Stomach (tissue), 9 donors: ENCODE measurements around the gene PPP2R2C. TPM values are rescaled to one million over a fixed set of nuclear protein-coding genes. Genes with fewer than 3 reads are reported as not detected.

Experiments used
- DNase-seq, 2 donors: peaks; one replicate each; pipeline versions ENCODE4 v3.0.0 to v3.0.0-alpha.2; 2013 to 2019
- H3K27ac ChIP-seq, 5 donors: fragments of 200-600 bp in 4 of 5; sonication (generic) in 4 of 5; one replicate each; pipeline ENCODE4 v1.5.1; 2013 to 2019; ENCODE audit warnings: mild to moderate bottlenecking in 1 of 5, moderate library complexity in 1 of 5
- H3K27me3 ChIP-seq, 3 donors: fragments of 200-600 bp; sonication (generic); one replicate each; pipeline ENCODE4 v1.5.1; 2017 to 2019; ENCODE audit warnings: mixed run types in 1 of 3
- H3K36me3 ChIP-seq, 4 donors: fragments of 200-600 bp; sonication (generic); 1 replicate in 3 of 4; 2 replicates in 1 of 4; pipeline ENCODE4 v1.5.1; 2016 to 2019
- H3K4me1 ChIP-seq, 4 donors: fragments of 200-600 bp; sonication (generic); one replicate each; pipeline ENCODE4 v1.5.1; 2016 to 2019
- H3K4me3 ChIP-seq, 4 donors: fragments of 200-600 bp; sonication (generic) in 3 of 4; one replicate each; pipeline ENCODE4 v1.5.1; 2016 to 2019; ENCODE audit warnings: mild to moderate bottlenecking in 1 of 4
- H3K9me3 ChIP-seq, 4 donors: fragments of 200-600 bp; sonication (generic); one replicate each; pipeline ENCODE4 v1.5.1; 2016 to 2019
- EP300 ChIP-seq: sonication (generic); formaldehyde crosslinking; IDR thresholded peaks from one replicate; pipeline ENCODE4 v1.6.1; 2017; ENCODE audit warnings: antibody characterized with exemption
- POLR2A ChIP-seq, 4 donors: fragments of 450-650 bp; IDR thresholded peaks; one replicate each; pipeline ENCODE4 v1.6.1; 2016; ENCODE audit warnings: antibody characterized with exemption in 4 of 4, control low read depth in 2 of 4, mild to moderate bottlenecking in 1 of 4, moderate library complexity in 1 of 4
- POLR2AphosphoS5 ChIP-seq, 3 donors: sonication (generic); formaldehyde crosslinking; IDR thresholded peaks; one replicate each; pipeline ENCODE4 v1.6.1; 2016; ENCODE audit warnings: antibody characterized with exemption in 3 of 3
- WGBS, 5 donors: extraction: QIAGEN DNeasy Blood & Tissue Kit in 3 of 5; methylation state at CpG; one replicate each; pipeline versions ENCODE4 v1.1.5 to v1.1.7; 2013 to 2018; 5-methylcytosine and 5-hydroxymethylcytosine counted together
- intact Hi-C: fragments of 100-400 bp; cut with DNase I; formaldehyde crosslinking; loops from one replicate; pipeline ENCODE4 v1.15.1; 2023; ENCODE audit warnings: low total_unique reads
- polyA plus RNA-seq, 3 donors: library from polyadenylated mRNA; stranded (reverse); fragments of 200-250 nt; gene quantifications; one replicate each; pipeline ENCODE4 v1.2.3, GENCODE V29; 2013
- total RNA-seq, 5 donors: library from RNA; depleted of rRNA; stranded (reverse); fragments of >200 nt; gene quantifications; one replicate each; pipeline versions ENCODE4 v1.1.0 to v1.2.3, GENCODE V29; 2014 to 2016
- TF ChIP-seq, protein P1 (sequence below), 7 experiments: fragments of 450-650 bp in 4 of 7; fragments of 200-600 bp in 3 of 7; sonication (generic) in 3 of 7; IDR thresholded peaks; one replicate each; pipeline ENCODE4 v1.5.1; 2016 to 2019; ENCODE audit warnings: antibody characterized with exemption in 7 of 7, control low read depth in 2 of 7, mild to moderate bottlenecking in 1 of 7
- donor health status: healthy with polysubstance abuse.
- donor health status: Bipolar disorder and iron deficiency.
- donor health status: healthy.

The PPP2R2C gene
- total and polyA plus RNA-seq, 8 donors = 1.4 to 5.0 (median 1.5) TPM; not detected in 5

DNA sequence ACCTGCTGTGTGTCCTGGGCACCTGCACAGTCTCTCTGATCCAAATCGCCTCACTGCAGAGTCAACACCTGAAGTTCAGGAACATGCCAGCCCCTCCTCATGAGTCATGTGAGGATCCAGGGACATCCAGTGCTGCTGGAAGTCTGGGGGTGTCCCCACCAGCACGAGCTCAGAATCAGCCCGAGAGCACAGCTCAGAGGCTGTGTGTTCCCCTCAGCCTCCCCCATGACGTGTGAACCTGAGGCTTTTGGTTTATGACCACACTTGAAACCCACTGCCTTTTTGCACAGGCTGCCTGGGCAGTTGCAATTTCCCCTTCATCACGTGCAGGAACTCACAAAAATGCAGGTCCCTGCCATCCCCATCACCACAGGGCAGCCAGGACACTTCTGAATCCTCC lies 47.1 kb downstream of the PPP2R2C start:
- 40 to 54% (median 48%) methylated on average over 5 of the region's 5 CpGs for WGBS, 5 donors
- intact Hi-C loops = no loop called here

DNA sequence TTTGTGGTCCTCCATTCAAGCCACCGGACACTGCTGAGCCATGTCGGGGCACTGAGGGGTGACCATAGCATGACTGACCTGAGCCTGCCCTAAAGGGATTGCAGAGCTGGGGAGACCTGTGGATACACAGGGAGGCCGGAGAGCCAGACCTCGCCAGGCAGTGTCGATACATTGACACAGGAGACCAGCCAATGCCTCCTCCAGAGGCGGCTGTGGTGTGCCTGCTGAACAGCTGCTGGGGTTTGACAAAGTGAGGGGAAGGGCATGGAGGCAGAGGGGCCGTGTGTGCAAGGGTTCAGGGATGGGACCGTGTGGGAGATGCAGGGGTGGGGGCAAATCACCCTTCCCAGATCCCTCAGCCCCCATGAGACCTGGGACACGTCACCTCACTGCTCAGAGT lies 48.0 kb downstream of the PPP2R2C start:
- Histone ChIP-seq H3K4me1 (no peaks in the 10 kb centered on the region), H3K9me3 (no peaks in the 10 kb centered on the region), H3K27ac (no peak overlapping the region), H3K4me3 (no peak overlapping the region), H3K36me3 (no peaks in the 10 kb centered on the region), H3K27me3 (peaks cover 0 to 22% (median 5%) of the 10 kb centered on the region in 3 donors)
- no peak for DNase-seq
- WGBS, 5 donors = 62 to 72% (median 67%) methylated on average over 5 to 9 of the region's 9 CpGs
- intact Hi-C loops = no loop called here
- TF ChIP-seq, protein P1, sequence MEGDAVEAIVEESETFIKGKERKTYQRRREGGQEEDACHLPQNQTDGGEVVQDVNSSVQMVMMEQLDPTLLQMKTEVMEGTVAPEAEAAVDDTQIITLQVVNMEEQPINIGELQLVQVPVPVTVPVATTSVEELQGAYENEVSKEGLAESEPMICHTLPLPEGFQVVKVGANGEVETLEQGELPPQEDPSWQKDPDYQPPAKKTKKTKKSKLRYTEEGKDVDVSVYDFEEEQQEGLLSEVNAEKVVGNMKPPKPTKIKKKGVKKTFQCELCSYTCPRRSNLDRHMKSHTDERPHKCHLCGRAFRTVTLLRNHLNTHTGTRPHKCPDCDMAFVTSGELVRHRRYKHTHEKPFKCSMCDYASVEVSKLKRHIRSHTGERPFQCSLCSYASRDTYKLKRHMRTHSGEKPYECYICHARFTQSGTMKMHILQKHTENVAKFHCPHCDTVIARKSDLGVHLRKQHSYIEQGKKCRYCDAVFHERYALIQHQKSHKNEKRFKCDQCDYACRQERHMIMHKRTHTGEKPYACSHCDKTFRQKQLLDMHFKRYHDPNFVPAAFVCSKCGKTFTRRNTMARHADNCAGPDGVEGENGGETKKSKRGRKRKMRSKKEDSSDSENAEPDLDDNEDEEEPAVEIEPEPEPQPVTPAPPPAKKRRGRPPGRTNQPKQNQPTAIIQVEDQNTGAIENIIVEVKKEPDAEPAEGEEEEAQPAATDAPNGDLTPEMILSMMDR (IDR thresholded peaks at IDR 0.05) = no peak
- TF ChIP-seq POLR2A (IDR thresholded peaks at IDR 0.05) = no peak
- TF ChIP-seq POLR2AphosphoS5 (IDR thresholded peaks at IDR 0.05) = no peak
- TF ChIP-seq EP300 = no peak

More for the DNA sequence above, 47.1 kb downstream of the PPP2R2C start:
- Histone ChIP-seq H3K27me3 (peaks cover 0 to 25% (median 5%) of the 10 kb centered on the region in 3 donors), H3K4me3 (no peak overlapping the region), H3K4me1 (no peaks in the 10 kb centered on the region), H3K36me3 (no peaks in the 10 kb centered on the region), H3K9me3 (no peaks in the 10 kb centered on the region), H3K27ac (no peak overlapping the region)
- no peak for TF ChIP-seq POLR2A (IDR thresholded peaks at IDR 0.05)
- TF ChIP-seq POLR2AphosphoS5 (IDR thresholded peaks at IDR 0.05) = no peak
- TF ChIP-seq, protein P1 (IDR thresholded peaks at IDR 0.05) = no peak
- no peak for TF ChIP-seq EP300
- DNase-seq = no peak

DNA sequence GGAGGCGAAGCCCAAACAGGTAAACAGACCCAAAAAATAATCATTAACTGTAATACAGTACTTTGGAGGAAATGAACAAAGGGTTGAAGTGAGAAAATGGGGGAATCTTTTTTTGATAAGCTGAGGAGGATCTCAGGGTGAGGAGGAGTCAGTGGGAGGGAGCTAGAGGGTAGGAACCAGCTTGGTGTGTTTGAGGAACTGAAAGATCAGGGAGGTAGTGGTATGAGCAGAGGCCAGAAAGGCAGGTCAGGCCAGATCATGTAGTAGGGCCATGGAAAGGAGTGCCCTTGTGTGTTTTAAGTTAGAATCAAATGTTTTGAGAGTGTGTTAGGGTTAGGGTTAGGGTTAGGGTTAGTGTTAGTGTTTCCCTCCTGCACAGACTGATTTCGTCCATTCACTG lies 48.8 kb downstream of the PPP2R2C start:
- no peak for DNase-seq
- intact Hi-C loops = no loop called here
- no peak overlapping the region for H3K27ac ChIP-seq
- H3K4me1 ChIP-seq = no peaks in the 10 kb centered on the region
- H3K4me3 ChIP-seq = no peak overlapping the region
- TF ChIP-seq EP300 = no peak
- TF ChIP-seq POLR2AphosphoS5 (IDR thresholded peaks at IDR 0.05) = no peak
- TF ChIP-seq, protein P1 (IDR thresholded peaks at IDR 0.05) = no peak
- no peak for TF ChIP-seq POLR2A (IDR thresholded peaks at IDR 0.05)
- WGBS, 5 donors = 56 to 92% (median 77%) methylated on average over 2 of the region's 2 CpGs
- H3K36me3 ChIP-seq = no peaks in the 10 kb centered on the region
- H3K9me3 ChIP-seq = no peaks in the 10 kb centered on the region
- H3K27me3 ChIP-seq = peaks cover 0 to 21% (median 5%) of the 10 kb centered on the region in 3 donors

DNA sequence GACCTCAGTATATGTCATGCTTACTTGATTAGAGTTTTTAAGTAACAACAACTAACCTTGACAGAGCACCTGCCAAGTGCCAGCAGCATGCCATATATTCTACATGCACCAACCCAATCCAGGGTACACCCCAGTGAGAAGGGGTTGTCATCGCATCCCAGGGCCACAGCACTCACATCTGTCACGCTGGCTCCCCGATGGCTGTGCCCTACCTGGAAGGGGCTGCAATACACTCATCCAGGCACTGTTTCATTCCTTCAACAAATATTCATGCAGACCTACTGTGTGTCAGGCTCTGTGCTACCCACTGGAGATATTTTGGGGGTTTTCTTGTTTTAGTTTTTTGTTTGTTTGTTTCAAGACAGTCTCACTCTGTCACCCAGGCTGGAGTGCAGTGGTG lies 49.5 kb downstream of the PPP2R2C start:
- no peak for DNase-seq
- peaks cover 0 to 25% (median 5%) of the 10 kb centered on the region in 3 donors for H3K27me3 ChIP-seq
- WGBS, 5 donors = 91 to 97% (median 96%) methylated on average over 3 of the region's 3 CpGs
- H3K36me3 ChIP-seq = no peaks in the 10 kb centered on the region
- H3K9me3 ChIP-seq = no peaks in the 10 kb centered on the region
- intact Hi-C loops = no loop called here
- no peaks in the 10 kb centered on the region for H3K4me1 ChIP-seq
- H3K4me3 ChIP-seq = no peak overlapping the region
- TF ChIP-seq POLR2AphosphoS5 (IDR thresholded peaks at IDR 0.05) (no peak), EP300 (no peak), POLR2A (IDR thresholded peaks at IDR 0.05) (no peak)
- TF ChIP-seq, protein P1 (IDR thresholded peaks at IDR 0.05) = no peak
- H3K27ac ChIP-seq = no peak overlapping the region
